ENCODE measurements around the gene DAPK1.

- TF ChIP-seq RAD21 (IDR thresholded peaks at IDR 0.05; ENCODE audit: low read depth): no peak
- TF ChIP-seq TAF1 (IDR thresholded peaks at IDR 0.05; ENCODE audit: low read depth): no peak
- no peak for TF ChIP-seq EP300 (IDR thresholded peaks at IDR 0.05; ENCODE audit: borderline replicate concordance)
- TF ChIP-seq TCF12 (IDR thresholded peaks at IDR 0.05; ENCODE audit: low read depth): no peak
- no peak for TF ChIP-seq EGR1 (IDR thresholded peaks at IDR 0.05)
- TF ChIP-seq, protein P1, sequence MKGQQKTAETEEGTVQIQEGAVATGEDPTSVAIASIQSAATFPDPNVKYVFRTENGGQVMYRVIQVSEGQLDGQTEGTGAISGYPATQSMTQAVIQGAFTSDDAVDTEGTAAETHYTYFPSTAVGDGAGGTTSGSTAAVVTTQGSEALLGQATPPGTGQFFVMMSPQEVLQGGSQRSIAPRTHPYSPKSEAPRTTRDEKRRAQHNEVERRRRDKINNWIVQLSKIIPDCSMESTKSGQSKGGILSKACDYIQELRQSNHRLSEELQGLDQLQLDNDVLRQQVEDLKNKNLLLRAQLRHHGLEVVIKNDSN (IDR thresholded peaks at IDR 0.05): no peak
- no peak for TF ChIP-seq FOXM1 (IDR thresholded peaks at IDR 0.05; ENCODE audit: borderline replicate concordance, low read depth)
- no peak for TF ChIP-seq CREB1 (IDR thresholded peaks at IDR 0.05; ENCODE audit: low read depth)
- TF ChIP-seq CEBPB (IDR thresholded peaks at IDR 0.05): no peak
- TF ChIP-seq REST (IDR thresholded peaks at IDR 0.05; ENCODE audit: low read depth): no peak
- no peak for TF ChIP-seq YY1 (IDR thresholded peaks at IDR 0.05; ENCODE audit: low read depth)
- TF ChIP-seq, protein P2, sequence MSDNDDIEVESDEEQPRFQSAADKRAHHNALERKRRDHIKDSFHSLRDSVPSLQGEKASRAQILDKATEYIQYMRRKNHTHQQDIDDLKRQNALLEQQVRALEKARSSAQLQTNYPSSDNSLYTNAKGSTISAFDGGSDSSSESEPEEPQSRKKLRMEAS (IDR thresholded peaks at IDR 0.05): no peak
Measured at GRCh38 chr9:87515006-87515405, 17.3 kb downstream of the DAPK1 start.

Data from Ishikawa (cell line).